ENCODE data around the gene CERT1.
"Not testable (repeated sequence)": the region's sequence is repeated elsewhere in the genome, so short reads cannot be mapped to it uniquely, and the experiment has no call there.

The CERT1 gene, protein sequence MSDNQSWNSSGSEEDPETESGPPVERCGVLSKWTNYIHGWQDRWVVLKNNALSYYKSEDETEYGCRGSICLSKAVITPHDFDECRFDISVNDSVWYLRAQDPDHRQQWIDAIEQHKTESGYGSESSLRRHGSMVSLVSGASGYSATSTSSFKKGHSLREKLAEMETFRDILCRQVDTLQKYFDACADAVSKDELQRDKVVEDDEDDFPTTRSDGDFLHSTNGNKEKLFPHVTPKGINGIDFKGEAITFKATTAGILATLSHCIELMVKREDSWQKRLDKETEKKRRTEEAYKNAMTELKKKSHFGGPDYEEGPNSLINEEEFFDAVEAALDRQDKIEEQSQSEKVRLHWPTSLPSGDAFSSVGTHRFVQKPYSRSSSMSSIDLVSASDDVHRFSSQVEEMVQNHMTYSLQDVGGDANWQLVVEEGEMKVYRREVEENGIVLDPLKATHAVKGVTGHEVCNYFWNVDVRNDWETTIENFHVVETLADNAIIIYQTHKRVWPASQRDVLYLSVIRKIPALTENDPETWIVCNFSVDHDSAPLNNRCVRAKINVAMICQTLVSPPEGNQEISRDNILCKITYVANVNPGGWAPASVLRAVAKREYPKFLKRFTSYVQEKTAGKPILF

DNA sequence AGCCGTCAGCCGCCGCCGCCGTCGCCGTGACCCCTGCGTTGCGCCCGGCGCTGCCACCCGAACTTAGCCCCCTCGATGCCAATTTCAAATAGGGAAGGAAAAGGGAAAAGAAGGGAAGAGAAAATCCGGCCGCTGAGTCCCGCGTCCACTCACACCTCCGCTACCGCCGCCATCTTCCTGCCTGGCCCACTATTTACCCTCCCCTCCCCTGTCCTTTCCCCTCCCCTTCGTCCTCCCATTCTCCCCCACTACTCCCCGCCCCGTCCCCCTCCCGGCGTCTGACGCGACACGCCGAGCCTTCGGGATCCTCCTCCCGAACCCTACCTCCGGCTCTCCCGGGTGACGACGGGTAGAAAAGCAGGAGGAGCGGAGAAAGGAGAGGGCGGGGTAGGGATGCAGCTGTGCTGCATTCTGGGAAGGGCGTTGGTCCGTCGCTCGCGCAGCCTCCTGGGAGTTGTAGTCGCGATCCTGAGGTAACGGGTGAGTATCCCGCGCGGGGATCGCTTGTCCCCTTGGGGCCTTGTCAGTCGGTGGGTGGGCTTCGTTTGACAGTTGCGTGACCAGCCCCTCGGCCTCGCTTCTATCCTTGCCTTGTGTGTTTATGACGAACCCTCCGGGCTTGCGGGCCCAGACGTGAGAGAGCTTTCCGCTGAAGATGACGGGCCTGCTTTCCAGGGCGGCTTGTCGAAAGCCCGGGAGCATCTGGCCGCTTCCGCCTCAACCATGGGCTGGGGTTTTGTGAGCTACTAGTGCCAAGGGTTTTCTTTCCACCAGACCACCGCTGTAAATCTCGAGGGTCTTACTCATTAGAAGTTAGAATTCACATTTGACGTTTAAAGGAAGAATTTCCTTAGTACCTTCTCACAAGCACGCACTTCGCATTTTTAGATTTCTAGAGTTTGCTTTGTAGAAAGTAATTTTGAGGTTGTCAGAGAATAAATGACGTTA is at the start of gene CERT1, which contains the start of gene POLK:
Gene CERT1 (minus strand): TSS at position 195 of the 948 bp plus-strand sequence. CDS start 422 bp downstream, outside the sequence.
Gene POLK (plus strand): TSS at position 457 of the 948 bp plus-strand sequence.
- peak; percentile 90 for DNase-seq

DNA sequence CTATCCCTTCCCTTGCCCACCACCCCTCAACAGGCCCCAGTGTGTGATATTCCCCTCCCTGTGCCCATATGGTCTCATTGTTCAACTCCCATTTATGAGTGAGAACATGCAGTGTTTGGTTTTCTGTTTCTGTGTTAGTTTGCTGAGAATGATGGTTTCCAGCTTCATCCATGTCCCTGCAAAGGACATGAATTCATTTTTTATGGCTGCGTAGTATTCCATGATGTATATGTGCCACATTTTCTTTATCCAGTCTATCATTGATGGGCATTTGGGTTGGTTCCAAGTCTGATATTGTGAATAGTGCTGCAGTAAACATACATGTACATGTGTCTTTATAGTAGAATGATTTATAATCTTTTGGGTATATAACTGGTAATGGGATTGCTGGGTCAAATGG is 49.2 kb upstream of the CERT1 start:
- not testable (repeated sequence) for DNase-seq

DNA sequence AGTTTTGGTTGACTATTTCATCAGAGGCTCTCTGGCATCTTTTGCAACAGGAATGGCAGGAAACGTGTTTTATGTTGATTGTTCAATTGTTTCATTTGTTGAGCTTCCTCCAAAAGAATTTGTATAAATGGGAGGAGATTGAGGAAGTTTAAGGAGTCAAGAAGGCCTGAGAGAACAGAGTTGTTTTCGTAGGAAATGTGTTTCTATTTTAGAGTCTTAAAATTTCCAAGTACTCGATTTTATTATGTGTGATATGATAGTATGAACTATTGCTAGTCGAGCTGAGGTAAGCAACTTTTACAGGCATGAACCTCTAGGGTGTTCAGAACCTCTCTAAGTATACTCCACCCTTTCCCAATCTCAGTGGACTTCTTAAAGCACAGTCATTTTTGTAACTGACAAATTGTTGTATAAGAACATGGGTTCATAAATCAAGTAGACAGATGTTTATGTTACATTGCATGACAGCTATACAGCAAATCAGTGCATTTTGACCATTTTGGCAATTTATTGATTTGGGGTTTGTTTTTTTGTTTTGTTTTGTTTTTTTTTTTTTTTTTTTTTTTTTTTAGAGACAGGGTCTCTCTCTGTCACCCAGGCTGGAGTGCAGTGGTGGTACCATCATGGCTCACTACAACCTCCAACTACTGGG is 47.7 kb upstream of the CERT1 start:
- no peak for DNase-seq

DNA sequence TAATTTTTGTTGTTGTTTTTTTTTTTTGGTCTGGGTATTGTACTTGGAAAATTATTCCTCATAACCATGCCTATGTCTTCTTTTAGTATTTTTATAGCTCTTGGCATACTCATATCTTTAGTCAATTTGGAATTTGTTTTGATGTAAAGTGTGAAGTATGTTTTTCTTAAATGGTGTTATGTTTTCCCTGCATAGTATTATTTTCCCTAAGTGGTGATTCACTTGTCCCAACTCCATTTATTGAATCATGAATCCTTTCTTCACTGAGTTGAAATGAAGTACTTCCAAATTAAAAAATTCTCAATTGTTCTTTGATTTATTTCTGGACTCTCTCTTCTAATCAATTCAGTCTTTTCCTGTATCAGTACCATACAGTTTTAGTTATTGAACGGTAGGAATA is 46.8 kb upstream of the CERT1 start:
- no peak for DNase-seq

DNA sequence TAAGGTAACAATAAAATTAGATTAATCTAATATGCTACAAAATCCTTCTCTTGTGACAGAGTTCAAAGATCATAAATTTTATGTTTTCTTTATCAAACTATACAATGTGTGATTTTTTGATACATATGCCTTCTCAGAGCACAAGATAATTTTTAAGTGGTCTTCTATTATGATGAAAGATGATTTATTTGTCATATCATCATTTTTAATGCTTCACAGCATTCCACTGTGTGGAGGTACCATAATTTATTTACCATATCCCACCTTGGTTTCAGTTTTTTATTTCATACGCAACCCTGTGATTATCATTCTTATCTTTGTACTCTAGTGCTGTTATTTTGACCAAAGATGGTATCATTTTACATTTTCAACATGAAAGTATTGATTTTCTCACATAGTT is 41.9 kb upstream of the CERT1 start:
- DNase-seq, result no peak

DNA sequence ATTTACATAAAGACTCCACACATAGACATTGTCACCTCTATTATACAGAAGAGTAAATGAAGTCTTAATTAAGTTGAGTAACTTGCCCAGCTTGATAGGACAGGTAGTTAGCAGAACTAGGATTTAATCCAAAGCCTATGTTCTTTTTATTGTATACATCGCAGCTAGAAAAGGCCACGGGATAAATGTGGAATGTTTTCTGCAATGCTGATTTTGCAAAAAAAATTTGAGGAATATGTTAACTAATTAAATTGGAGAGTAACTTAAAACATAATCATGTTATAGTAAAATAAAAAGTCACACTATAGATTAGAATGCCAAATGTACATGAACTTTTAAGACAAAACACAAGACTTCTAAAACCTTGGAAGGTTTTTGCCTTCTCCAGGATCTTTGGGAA is 41.3 kb upstream of the CERT1 start:
- no peak for DNase-seq

DNA sequence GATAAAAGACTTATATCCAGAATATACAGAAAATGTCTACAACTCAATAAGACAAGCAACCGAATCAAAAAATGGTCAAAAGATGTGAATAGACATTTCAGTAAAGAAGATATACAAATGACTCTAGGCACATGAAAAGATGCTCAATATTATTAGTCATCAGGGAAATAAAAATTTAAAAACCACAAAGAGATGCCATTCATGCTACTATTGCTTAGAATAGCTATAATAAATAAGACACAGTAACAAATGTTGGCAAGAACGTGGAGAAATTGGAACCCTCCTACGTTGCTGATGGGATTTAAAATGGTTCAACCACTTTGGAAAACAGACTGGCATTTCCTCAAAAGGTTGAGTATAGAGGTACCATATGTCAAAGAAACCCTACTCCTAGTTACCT is 40.0 kb upstream of the CERT1 start:
- no peak for DNase-seq

DNA sequence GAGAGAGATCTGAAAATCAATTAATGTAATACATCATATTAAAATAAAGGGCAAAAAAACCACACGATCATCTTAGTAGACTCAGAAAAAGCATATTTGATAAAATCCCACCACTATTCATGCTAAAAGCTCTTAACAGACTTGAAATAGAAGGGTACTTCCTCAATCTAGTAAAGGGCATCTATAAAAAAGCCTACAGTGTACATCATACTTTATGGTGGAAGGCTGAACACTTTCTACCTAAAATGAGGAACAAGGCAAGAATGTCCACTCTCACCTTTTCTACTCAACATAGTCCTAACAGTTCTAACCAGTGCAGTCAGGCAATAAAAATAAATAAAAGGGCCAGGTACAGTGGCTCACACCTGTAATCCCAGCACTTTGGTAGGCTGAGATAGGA is 39.2 kb upstream of the CERT1 start:
- DNase-seq, result no peak

DNA sequence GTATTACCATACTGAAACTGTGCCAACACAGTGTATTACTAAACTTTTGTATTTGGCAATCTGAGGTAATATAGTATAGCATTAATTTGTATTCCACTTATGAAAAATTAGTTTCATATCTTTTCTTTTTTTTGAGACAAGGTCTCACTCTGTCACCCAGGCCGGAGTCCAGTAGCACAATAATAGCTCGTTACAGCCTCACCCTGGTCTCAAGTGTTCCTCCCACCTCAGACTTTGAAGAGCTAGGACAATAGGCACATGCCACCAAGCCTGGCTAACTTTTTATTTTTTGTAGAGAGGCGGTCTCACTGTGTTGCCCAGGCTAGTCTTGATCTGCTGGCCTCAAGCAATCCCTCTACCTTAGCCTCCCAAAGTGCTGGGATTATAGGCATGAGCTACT is 36.4 kb upstream of the CERT1 start:
- no peak for DNase-seq

DNA sequence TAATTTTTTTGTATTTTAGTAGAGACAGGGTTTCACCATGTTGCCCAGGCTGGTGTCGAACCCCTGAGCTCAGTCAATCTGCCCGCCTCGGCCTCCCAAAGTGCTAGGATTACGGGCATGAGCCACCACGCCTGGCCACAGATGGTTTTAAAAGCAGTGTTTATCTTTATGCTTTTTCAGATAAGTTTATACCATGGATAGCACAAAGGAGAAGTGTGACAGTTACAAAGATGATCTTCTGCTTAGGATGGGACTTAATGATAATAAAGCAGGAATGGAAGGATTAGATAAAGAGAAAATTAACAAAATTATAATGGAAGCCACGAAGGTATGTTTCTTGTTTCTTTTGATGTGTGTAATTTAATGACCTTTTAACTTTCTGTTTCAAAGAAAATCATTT is 35.4 kb upstream of the CERT1 start:
- DNase-seq, result no peak

DNA sequence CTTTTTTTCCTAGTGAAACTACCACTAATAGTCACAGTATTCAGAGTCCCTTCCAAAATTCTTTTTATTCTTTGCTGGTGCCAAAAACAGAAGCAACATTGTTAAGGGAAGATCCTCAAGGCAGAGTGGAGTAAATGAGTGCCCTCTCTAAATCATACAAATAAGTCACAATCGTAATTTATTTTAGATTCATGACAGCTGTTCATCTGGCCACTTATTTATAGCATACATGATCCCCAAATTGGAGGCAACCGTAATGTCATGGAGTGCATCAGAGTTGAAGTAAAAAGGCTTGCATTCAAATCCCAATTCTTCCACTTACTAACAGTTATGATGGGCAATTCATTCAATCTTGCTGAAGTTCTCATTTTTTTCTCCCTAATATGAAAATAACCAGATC is 33.7 kb upstream of the CERT1 start:
- DNase-seq, result no peak

DNA sequence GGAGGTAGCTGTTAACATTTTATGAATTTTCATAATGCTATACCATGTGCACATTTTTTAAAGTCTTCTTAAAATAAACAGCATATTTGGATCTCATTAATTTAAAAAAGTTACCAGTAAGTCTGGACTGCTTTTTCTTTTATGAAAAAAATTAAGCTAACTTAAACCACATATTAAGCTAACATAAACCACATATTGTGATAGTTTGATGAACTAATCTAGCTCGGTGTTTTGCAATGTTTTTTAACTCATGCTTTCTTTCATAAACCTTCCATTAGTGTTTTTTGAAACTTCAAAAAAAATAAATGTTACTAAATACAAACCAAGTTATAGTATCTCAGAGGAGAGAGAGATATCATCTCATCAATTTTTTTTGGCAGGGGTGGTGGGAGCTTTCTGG is 26.8 kb upstream of the CERT1 start:
- no peak for DNase-seq

DNA sequence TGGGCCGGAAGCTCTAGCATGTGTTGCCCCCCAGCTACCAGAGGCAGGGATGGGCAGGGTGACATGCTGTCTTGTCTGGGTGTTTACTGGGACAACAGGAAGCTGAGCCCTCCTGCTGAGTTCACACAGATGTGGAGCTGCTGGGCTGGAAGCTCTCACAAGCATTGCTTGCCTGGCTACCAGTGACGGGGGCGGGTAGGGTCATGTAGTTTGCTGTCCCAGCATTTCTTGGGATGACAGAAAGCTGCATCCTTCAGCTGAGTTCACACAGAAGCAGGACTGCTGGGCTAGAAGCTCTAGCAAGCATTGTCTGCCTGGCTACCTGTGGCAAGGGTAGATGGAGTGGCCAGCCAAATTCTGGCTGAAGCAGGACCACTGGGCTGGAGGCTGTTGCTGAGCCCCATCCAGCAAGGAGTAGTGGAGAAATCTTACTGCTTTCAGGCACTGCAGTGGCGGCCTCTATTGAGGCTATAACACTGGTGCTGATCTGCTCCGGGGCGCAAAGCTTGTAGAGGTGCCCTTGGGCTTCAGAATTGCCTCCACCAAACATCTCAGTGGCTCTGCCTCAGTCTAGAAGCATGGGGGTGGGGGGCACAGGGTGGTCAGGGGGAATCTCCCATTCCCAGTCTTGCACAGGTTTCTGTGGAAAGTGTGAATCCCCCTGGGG is 25.4 kb upstream of the CERT1 start:
- DNase-seq, result no peak

DNA sequence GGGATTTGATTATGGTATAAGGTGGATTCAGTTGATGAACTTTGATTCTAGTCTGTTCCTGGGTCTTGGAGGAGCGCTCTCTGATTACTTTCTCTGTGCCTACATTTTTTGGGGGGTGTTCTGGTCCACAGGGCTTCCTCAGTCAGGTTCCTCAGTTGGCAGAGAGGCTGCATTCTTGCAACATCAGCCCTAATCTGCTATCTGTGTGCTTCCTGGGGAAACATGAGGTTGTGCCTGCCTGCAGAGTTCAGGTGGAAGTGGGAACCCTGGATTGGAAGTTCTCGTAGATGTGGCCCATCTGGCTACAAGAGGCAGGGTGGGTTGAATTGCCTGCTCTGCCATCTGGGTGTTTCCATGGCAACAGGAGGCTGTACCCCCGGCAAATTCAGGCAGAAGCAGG is 24.7 kb upstream of the CERT1 start:
- DNase-seq, result no peak

DNA sequence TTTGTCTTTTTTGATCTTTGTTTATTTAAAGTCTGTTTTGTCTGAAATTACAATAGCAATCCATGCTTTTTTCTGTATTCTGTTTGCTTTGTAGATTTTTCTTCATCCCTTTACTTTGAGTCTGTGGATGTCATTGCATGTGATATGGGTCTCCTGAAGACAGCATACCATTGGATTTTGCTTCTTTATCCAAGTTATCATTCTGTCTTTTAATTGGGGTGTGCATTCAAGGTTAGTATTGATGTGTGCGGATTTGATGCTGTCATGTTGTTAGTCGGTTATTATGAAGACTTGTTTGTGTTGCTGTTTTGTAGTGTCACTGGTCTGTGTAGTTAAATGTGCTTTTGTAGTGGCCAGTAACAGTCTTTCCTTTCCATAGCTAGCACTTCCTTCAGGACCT is 23.3 kb upstream of the CERT1 start:
- DNase-seq, result no peak

DNA sequence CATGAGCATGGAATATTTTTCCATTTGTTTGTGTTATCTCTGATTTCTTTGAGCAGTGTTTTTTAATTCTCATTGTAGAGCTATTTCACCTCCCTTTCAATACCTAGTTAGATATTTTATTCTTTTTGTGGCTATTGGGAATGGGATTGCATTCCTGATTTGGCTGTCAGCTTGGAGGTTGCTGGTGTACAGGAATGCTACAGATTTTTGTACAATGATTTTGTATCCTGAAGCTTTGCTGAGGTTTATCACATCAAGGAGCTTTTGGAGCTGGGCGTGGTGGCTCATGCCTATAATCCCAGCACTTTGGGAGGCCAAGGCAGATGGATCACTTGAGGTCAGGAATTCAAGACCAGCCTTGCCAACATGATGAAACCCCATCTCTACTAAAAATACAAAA is 22.3 kb upstream of the CERT1 start:
- DNase-seq, result not testable (repeated sequence)

DNA sequence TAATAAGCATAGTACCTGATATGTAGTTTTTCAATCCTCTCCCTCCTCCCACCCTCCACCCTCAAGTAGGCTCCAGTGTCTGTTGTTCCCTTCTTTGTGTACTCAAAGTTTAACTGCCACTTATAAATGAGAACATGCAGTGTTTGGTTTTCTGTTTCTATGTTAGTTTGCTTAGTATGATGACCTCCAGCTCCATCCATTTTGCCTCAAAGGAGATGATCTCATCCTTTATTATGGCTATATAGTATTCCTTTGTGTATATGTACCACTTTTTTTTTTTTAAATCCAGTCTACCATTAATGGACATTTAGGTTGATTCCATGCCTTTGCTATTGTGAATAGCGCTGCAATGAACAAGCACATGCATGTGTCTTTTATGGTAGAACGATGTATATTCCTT is 20.8 kb upstream of the CERT1 start:
- no peak for DNase-seq

DNA sequence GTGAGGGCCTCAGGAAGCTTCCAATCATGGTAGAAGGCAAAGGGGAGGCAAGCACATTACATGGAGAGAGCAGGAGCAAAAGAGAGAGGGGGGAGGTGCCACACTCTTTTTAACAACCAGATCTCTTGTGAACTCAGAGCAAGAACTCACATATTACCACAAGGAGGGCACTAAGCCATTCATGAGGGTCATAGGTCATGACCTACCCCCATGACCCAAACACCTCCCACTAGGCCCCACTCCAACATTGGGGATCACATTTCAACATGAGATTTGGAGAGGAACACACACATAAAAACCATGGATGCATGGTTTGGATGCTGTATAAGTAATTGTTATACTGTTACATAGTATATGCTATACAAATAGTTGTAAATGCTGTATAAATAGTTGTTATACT is 17.8 kb upstream of the CERT1 start:
- no peak for DNase-seq

DNA sequence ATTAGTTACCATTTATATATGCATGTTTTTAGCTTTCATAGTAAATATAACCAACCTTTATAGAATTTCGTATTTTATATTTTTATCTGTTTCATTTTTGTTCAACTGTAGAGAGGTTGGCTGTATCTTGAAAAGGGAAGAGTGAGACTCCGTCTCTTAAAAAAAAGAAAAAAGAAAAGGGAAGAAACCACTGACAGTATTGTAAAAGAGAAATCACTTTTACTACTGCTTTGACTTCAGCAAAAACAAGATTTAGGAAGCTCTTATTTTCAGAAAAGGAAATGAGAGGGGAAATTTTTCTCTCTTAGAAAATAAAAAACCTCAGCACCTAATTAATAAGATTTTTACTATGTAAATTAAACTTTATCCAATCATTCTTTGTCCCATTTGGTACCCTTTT is 14.6 kb upstream of the CERT1 start:
- DNase-seq, result no peak

DNA sequence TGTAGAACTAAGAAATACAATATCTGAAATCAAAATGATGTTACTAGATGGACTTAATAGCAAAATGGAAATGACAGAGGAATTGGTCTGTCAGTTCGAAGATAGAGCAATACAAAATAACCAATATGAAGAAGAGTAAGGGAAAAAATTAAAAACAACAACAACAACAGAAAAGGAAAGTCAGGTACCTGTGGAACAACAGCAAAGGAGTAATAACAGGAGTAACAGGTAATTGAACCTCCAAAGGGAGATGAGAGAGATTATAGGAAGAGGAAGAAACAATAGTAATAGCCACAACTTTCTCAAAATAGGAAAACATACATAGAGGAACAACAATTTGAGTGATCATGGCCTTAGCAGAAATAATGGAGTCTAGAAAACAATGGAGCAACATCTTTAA is 13.9 kb upstream of the CERT1 start:
- DNase-seq, result no peak

DNA sequence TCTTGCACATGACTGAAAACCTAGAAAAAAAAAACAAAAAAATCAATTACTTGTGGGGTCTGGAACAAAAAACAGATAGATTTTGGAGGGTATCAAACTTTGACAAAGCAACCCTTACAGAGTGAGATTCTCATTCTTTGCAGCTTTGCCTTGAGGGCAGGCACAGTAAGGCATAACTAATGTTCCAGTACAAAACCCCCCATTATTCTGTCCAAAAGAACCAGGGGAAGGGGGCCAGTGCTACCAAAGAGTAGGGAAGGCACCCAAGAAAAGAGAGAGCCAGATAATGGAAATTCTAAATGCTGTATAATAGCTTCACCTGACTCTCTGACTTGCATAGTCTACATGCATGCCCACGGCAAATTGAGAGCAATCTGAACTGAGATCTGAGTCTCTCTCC is 13.2 kb upstream of the CERT1 start:
- no peak for DNase-seq

DNA sequence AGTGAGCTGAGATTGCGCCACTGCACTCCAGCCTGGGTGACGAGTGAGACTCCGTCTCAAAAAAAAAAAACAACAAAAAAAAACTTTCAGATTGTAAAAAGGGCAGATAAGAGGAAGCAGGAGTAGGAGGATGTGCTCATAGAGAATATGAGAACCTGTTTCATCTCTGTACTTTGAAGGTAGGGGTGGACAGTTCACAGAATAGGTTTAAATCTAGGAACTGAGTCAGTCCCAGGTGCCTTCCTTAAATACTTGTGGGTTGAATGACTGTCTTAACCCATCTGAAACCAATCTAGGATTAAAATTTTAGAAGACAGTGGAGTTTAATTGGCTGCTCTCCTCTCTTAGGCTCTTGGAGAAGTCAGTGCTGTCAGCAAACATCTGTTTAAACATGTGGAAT is 12.6 kb upstream of the CERT1 start:
- DNase-seq, result no peak

Data from activated gamma-delta T cell treated with Interleukin-2 at 50 U/mL for 16 hours (primary cell).